Cardiac muscle cell (in vitro differentiated cells and primary cell): ENCODE measurements around the gene PFKM. TPM values are rescaled to one million over a fixed set of nuclear protein-coding genes. Genes with fewer than 3 reads are reported as not detected.
A peak's percentile ranks its signal among the peaks of the same experiment; 100 is the strongest.
"Not testable (repeated sequence)": the region's sequence is repeated elsewhere in the genome, so short reads cannot be mapped to it uniquely, and the experiment has no call there.

Experiments used
- DNase-seq, 2 donors: peaks; one replicate each; pipeline versions ENCODE4 v3.0.0 to v3.0.0-alpha.2; 2010 to 2017; ENCODE audit warnings: low read depth in 1 of 2, low spot score in 1 of 2
- H3K27ac ChIP-seq: fragments of 200-600 bp; sonication (generic); 2 replicates; pipeline ENCODE4 v1.5.1; 2016
- H3K27me3 ChIP-seq: fragments of 200-600 bp; sonication (generic); 2 replicates; pipeline ENCODE4 v1.6.0; 2016; ENCODE audit warnings: control low read depth
- H3K36me3 ChIP-seq: fragments of 200-600 bp; sonication (generic); 2 replicates; pipeline ENCODE4 v1.5.1; 2016; ENCODE audit warnings: control low read depth
- H3K4me1 ChIP-seq: fragments of 200-600 bp; sonication (generic); 2 replicates; pipeline ENCODE4 v1.8.1; 2017; ENCODE audit warnings: low read depth, mild to moderate bottlenecking, mixed run types
- H3K4me3 ChIP-seq: fragments of 200-600 bp; sonication (generic); 2 replicates; pipeline ENCODE4 v1.5.1; 2016; ENCODE audit warnings: mild to moderate bottlenecking
- H3K9me3 ChIP-seq: fragments of 200-600 bp; sonication (generic); 2 replicates; pipeline ENCODE4 v1.5.1; 2017; ENCODE audit warnings: low read depth, mild to moderate bottlenecking, control low read depth
- CTCF ChIP-seq: IDR thresholded peaks from 2 replicates; pipeline ENCODE4 v1.5.1; 2012; ENCODE audit warnings: low read depth, mild to moderate bottlenecking, low read length
- polyA plus RNA-seq: library from polyadenylated mRNA; unstranded; fragments of >200 nt; fragmentation: Nextera tagmentation; extraction: Ambion mirVana; gene quantifications from 2 replicates; pipeline ENCODE4 v1.2.1, GENCODE V29; 2016
- total RNA-seq: library from RNA; depleted of rRNA; stranded (reverse); fragments of >200 nt; gene quantifications from 2 replicates; pipeline ENCODE4 v1.2.3, GENCODE V29; 2016

The PFKM gene
- total and polyA plus RNA-seq, 2 experiments from 2014 or later: 152 to 163 TPM

GRCh38 chr12:48145981-48146380, 26.8 kb downstream of the PFKM start:
- Histone ChIP-seq H3K36me3 (peaks cover 57% of the 10 kb centered on the region), H3K9me3 (no peaks in the 10 kb centered on the region), H3K27me3 (no peaks in the 10 kb centered on the region), H3K27ac (peak overlapping the region; percentile 74), H3K4me3 (no peak overlapping the region), H3K4me1 (peaks cover 29% of the 10 kb centered on the region)
- no peak for TF ChIP-seq CTCF
- DNase-seq: peak in 1 of 2 donors; percentile 19

GRCh38 chr12:48151103-48151771, 32.1 kb downstream of the PFKM start:
- Histone ChIP-seq H3K27ac (no peak overlapping the region), H3K36me3 (peaks cover 22% of the 10 kb centered on the region), H3K9me3 (no peaks in the 10 kb centered on the region), H3K4me1 (peaks cover 8% of the 10 kb centered on the region), H3K27me3 (no peaks in the 10 kb centered on the region), H3K4me3 (no peak overlapping the region)
- TF ChIP-seq CTCF: no peak
- DNase-seq: no peak

- not testable (repeated sequence) for H3K9me3 ChIP-seq, H3K27ac ChIP-seq, DNase-seq
Observed at GRCh38 chr12:48155786-48156185, 36.6 kb downstream of the PFKM start.

GRCh38 chr12:48156652-48157017, 37.5 kb downstream of the PFKM start:
- TF ChIP-seq CTCF: no peak
- peak overlapping the region; percentile 88 for H3K27ac ChIP-seq

More at GRCh38 chr12:48155786-48156185, 36.6 kb downstream of the PFKM start:
- H3K36me3 ChIP-seq, H3K4me3 ChIP-seq, H3K27me3 ChIP-seq: not testable (repeated sequence)
- peaks cover 14% of the 10 kb centered on the region for H3K4me1 ChIP-seq

GRCh38 chr12:48157018-48157888, 38.1 kb downstream of the PFKM start, which contains the start of gene ASB8:
TSS of gene ASB8 (minus strand) at chr12:48157515. CDS start at chr12:48153496, 4,019 bp downstream.
- Histone ChIP-seq H3K4me3 (peak within 1 kb of the TSS; percentile 88), H3K27me3 (no peaks in the 10 kb centered on the region), H3K36me3 (no peaks in the 10 kb centered on the region), H3K9me3 (no peaks in the 10 kb centered on the region), H3K4me1 (peaks cover 14% of the 10 kb centered on the region), H3K27ac (peak within 1 kb of the TSS; percentile 88)
- TF ChIP-seq CTCF: peak; percentile 49
- DNase-seq: peak; percentile 99

More at GRCh38 chr12:48156652-48157017, 37.5 kb downstream of the PFKM start:
- no peak for DNase-seq
- Histone ChIP-seq H3K4me1 (peaks cover 14% of the 10 kb centered on the region), H3K36me3 (no peaks in the 10 kb centered on the region), H3K9me3 (no peaks in the 10 kb centered on the region), H3K4me3 (peak overlapping the region; percentile 88), H3K27me3 (no peaks in the 10 kb centered on the region)
